Neutrophil (primary cell): ENCODE measurements around the gene BCL6.

Experiments used
- H3K27ac ChIP-seq: fragments of 200-600 bp; sonication (generic); 2 replicates; pipeline ENCODE4 v1.5.1; 2016; ENCODE audit warnings: mild to moderate bottlenecking, moderate library complexity
- H3K27me3 ChIP-seq: fragments of 200-600 bp; sonication (generic); 2 replicates; pipeline ENCODE4 v1.6.0; 2016; ENCODE audit warnings: mild to moderate bottlenecking
- H3K36me3 ChIP-seq: fragments of 200-600 bp; sonication (generic); 2 replicates; pipeline ENCODE4 v1.5.1; 2017
- H3K4me1 ChIP-seq, 2 experiments: fragments of 200-600 bp in 1 of 2; sonication (generic) in 1 of 2; 1 replicate in 1 of 2; 2 replicates in 1 of 2; pipeline versions ENCODE4 v1.5.1 to v1.6.1; 2013 to 2016; ENCODE audit warnings: low read depth in 1 of 2, low read length in 1 of 2, mild to moderate bottlenecking in 1 of 2, moderate library complexity in 1 of 2; ENCODE audit not compliant: control insufficient read depth in 1 of 2, insufficient read depth in 1 of 2
- H3K4me3 ChIP-seq, 2 experiments: fragments of 200-600 bp in 1 of 2; sonication (generic) in 1 of 2; 1 replicate in 1 of 2; 2 replicates in 1 of 2; pipeline ENCODE4 v1.5.1; 2013 to 2016; ENCODE audit warnings: low read depth in 1 of 2, low read length in 1 of 2, mild to moderate bottlenecking in 1 of 2, moderate library complexity in 1 of 2
- H3K9me3 ChIP-seq: fragments of 200-600 bp; sonication (generic); 2 replicates; pipeline ENCODE4 v1.5.1; 2016
- TF ChIP-seq, protein P1 (sequence below): fragments of 200-600 bp; sonication (generic); IDR thresholded peaks from 2 replicates; pipeline ENCODE4 v1.5.1; 2016; ENCODE audit warnings: antibody characterized with exemption

Gene BCL6

DNA sequence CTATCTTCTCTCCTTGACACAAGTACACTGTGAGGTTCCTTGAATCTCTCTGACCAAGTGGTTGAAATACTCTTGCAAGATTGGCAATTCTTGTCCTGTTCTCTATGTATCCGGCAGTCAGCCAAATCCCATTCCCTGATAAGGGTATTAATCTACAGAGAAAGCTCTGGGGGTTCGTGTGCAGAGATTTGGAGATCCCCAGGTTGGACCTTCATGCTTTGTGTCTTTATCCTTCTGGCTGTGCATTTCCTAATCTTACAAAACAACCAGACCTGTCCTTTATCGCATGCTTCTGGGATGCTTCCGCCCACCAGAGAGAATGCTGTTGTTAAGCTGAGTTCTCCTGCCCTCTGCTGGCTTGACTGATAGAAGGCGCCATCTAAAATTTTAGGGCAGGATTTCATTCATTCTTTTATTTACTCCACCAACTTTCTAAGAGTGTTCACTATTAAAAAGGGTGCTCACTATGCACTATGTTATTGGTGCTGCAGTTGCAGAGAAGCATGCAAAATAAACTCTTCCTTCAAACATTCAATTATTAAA lies 66.5 kb downstream of the BCL6 start:
- H3K4me1 ChIP-seq = no peaks in the 10 kb centered on the region
- H3K4me3 ChIP-seq = no peak overlapping the region
- H3K36me3 ChIP-seq = no peaks in the 10 kb centered on the region
- no peaks in the 10 kb centered on the region for H3K9me3 ChIP-seq
- H3K27me3 ChIP-seq = peaks cover 67% of the 10 kb centered on the region
- H3K27ac ChIP-seq = no peak overlapping the region
- TF ChIP-seq, protein P1, sequence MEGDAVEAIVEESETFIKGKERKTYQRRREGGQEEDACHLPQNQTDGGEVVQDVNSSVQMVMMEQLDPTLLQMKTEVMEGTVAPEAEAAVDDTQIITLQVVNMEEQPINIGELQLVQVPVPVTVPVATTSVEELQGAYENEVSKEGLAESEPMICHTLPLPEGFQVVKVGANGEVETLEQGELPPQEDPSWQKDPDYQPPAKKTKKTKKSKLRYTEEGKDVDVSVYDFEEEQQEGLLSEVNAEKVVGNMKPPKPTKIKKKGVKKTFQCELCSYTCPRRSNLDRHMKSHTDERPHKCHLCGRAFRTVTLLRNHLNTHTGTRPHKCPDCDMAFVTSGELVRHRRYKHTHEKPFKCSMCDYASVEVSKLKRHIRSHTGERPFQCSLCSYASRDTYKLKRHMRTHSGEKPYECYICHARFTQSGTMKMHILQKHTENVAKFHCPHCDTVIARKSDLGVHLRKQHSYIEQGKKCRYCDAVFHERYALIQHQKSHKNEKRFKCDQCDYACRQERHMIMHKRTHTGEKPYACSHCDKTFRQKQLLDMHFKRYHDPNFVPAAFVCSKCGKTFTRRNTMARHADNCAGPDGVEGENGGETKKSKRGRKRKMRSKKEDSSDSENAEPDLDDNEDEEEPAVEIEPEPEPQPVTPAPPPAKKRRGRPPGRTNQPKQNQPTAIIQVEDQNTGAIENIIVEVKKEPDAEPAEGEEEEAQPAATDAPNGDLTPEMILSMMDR = no peak

DNA sequence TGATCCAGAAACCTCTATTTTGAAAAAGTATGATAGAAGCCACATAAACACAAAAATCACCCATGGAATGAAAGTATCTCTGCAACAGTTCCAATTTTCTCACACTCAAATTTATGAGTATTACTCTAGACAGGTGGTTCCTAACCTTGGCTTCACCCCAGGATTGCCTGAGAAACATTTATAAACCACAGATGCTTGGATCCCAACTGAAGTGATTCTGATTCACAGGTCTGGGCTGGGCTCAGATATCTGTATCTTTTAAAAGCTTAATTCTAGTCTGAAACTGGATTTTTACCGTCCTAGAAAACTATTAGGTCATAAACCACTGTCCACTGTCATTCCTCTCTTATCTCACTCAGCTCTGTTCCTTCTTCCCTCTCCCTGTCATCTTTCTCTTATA lies 67.7 kb downstream of the BCL6 start:
- Histone ChIP-seq H3K4me3 (no peak overlapping the region), H3K27me3 (peaks cover 73% of the 10 kb centered on the region), H3K36me3 (no peaks in the 10 kb centered on the region), H3K4me1 (no peaks in the 10 kb centered on the region), H3K9me3 (no peaks in the 10 kb centered on the region), H3K27ac (no peak overlapping the region)
- TF ChIP-seq, protein P1 = no peak

- Histone ChIP-seq H3K4me3 (no peak overlapping the region), H3K36me3 (no peaks in the 10 kb centered on the region), H3K27me3 (peaks cover 97% of the 10 kb centered on the region), H3K4me1 (no peaks in the 10 kb centered on the region), H3K9me3 (no peaks in the 10 kb centered on the region), H3K27ac (no peak overlapping the region)
- TF ChIP-seq, protein P1 = no peak
Observed at GRCh38 chr3:187673012-187673411, 72.3 kb downstream of the BCL6 start.
